Measurements from ENCODE around the gene GRIA2. TPM values are rescaled to one million over a fixed set of nuclear protein-coding genes. Genes with fewer than 3 reads are reported as not detected.
"Not testable (repeated sequence)": the region's sequence is repeated elsewhere in the genome, so short reads cannot be mapped to it uniquely, and the experiment has no call there.

The GRIA2 gene
- total RNA-seq, result 16.4 TPM
- 0.04 TPM for polyA plus RNA-seq

DNA sequence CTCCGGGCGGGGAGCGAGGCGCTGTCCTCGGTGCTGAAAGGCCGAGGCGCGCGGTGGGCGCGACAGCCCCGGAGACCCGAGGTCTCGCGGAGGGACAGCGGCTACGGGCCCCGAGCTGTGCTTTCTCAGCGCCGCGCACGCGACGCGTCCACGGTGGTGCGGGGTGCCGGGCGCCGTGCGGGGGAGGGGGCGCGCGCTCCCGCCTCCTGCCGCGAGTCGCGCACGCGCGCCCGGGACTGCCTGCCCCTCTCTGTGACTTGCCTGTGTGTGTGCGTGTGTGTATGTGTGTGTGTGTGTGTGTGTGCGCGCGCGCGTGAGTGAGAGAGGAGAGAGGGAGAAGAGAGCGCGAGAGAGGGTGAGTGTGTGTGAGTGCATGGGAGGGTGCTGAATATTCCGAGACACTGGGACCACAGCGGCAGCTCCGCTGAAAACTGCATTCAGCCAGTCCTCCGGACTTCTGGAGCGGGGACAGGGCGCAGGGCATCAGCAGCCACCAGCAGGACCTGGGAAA lies at the start of gene GRIA2:
Gene GRIA2, plus strand, starts transcription at position 358 of the 511 bp plus-strand sequence. CDS start 315 bp downstream, outside the sequence.
- Histone ChIP-seq H3K36me3 (ENCODE audit: insufficient read depth) (no peaks in the 10 kb centered on the region), H3K4me3 (ENCODE audit: low read depth, low read length) (peak within 1 kb of the TSS; percentile 7), H3K4me1 (ENCODE audit: insufficient read depth) (no peaks in the 10 kb centered on the region), H3K27ac (ENCODE audit: low read depth) (no peak within 1 kb of the TSS)
- WGBS, result 1% methylated on average over 57 of the region's 57 CpGs
- peak; percentile 28 for DNase-seq (ENCODE audit: extremely low spot score)

DNA sequence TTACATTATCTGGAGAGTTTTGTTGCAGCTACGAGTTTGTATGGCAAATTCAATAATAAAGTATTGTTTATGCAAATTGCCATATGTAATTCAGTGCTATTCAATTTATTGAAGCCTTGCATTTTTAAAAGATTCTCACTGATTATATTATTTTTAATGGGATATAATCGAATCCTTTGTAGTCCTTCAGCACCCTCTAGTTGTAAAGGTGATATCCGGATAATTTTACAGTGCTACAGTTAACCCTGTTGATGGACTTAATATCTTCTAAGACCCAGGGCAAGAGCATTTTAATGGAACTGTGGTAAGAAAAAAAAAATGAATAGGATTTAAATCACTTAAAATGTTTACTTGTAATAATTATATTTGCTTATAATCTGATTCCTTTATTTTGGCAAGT lies 48.5 kb upstream of the GRIA2 start:
- no peak overlapping the region for H3K4me3 ChIP-seq (ENCODE audit: low read depth, low read length)
- DNase-seq (ENCODE audit: extremely low spot score), result no peak
- H3K27ac ChIP-seq (ENCODE audit: low read depth), result no peak overlapping the region
- 28% methylated on average over 3 of the region's 3 CpGs for WGBS
- no peaks in the 10 kb centered on the region for H3K4me1 ChIP-seq (ENCODE audit: insufficient read depth)
- H3K36me3 ChIP-seq (ENCODE audit: insufficient read depth), result no peaks in the 10 kb centered on the region

DNA sequence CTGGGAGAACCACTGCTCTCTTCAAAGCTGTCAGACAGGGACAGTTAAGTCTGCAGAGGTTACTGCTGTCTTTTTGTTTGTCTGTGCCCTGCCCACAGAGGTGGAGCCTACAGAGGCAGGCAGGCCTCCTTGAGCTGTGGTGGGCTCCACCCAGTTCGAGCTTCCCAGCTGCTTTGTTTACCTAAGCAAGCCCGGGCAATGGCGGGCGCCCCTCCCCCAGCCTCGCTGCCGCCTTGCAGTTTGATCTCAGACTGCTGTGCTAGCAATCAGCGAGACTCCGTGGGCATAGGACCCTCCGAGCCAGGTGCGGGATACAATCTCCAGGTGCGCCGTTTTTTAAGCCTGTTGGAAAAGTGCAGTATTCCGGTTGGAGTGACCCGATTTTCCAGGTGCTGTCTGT lies 40.3 kb upstream of the GRIA2 start:
- H3K27ac ChIP-seq (ENCODE audit: low read depth); DNase-seq (ENCODE audit: extremely low spot score); H3K4me3 ChIP-seq (ENCODE audit: low read depth, low read length); H3K4me1 ChIP-seq (ENCODE audit: insufficient read depth); H3K36me3 ChIP-seq (ENCODE audit: insufficient read depth): not testable (repeated sequence)
- 81% methylated on average over 14 of the region's 14 CpGs for WGBS

DNA sequence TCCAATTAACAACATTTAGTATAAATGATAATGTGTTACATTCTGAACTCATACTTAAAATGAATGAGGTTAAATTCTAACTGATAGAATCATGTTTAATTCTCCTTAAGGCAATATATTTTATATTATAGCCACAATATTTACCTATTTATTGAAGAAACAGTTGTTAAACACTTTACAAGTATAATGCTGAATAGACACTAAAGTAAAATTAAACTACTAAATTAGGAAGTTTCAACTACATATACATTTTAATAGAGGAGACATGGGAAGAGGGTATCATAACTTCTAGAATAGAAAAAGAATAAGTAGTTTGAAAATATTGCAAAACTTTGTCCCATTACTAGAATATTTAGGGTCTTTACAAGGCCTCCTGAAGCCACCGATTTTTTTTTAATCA lies 36.2 kb upstream of the GRIA2 start:
- Histone ChIP-seq H3K4me1 (ENCODE audit: insufficient read depth) (no peaks in the 10 kb centered on the region), H3K4me3 (ENCODE audit: low read depth, low read length) (no peak overlapping the region), H3K27ac (ENCODE audit: low read depth) (no peak overlapping the region), H3K36me3 (ENCODE audit: insufficient read depth) (no peaks in the 10 kb centered on the region)
- no peak for DNase-seq (ENCODE audit: extremely low spot score)
- 83% methylated on average over 1 of the region's 1 CpG for WGBS

DNA sequence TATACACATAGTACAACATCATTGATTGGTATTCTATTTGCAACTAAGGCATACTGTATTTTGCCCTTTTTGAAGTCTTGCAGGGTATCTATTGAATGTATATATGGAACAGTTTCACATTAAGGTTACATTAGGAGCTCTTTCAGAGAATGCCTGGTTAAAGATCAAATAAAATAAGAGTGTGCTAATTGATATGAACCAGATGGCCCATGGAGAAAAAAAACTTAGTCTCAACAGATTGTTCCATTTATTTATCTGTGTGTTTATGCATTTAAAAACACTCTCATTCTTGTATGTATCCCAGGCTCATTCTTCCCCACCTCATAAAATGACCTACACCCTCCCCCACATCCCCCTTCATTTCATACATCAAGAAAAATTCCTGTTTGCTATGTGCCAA lies 35.2 kb upstream of the GRIA2 start:
- Histone ChIP-seq H3K36me3 (ENCODE audit: insufficient read depth) (no peaks in the 10 kb centered on the region), H3K27ac (ENCODE audit: low read depth) (no peak overlapping the region), H3K4me3 (ENCODE audit: low read depth, low read length) (no peak overlapping the region), H3K4me1 (ENCODE audit: insufficient read depth) (no peaks in the 10 kb centered on the region)
- no peak for DNase-seq (ENCODE audit: extremely low spot score)

DNA sequence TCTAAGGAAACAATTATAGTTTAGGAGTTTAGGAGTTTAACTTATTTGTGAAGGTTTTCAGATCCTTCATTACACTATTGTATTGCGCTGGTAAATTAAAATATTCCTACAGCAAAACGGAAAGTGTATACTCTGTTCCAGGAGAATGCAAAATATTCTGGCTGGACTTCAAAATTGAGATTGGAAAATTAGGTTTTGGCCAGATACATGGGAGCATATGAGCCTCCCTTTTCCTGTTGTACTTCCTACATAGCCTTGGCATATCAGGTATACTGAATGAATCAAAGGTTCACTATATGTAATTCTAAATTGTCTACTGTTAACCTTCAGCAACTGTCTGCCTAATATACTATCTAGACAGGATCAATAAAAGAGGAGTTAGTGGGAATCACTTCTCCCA lies 25.2 kb upstream of the GRIA2 start:
- no peak overlapping the region for H3K27ac ChIP-seq (ENCODE audit: low read depth)
- no peak for DNase-seq (ENCODE audit: extremely low spot score)
- H3K36me3 ChIP-seq (ENCODE audit: insufficient read depth), result no peaks in the 10 kb centered on the region
- no peaks in the 10 kb centered on the region for H3K4me1 ChIP-seq (ENCODE audit: insufficient read depth)
- H3K4me3 ChIP-seq (ENCODE audit: low read depth, low read length), result no peak overlapping the region
- WGBS, result 84% methylated on average over 2 of the region's 2 CpGs

DNA sequence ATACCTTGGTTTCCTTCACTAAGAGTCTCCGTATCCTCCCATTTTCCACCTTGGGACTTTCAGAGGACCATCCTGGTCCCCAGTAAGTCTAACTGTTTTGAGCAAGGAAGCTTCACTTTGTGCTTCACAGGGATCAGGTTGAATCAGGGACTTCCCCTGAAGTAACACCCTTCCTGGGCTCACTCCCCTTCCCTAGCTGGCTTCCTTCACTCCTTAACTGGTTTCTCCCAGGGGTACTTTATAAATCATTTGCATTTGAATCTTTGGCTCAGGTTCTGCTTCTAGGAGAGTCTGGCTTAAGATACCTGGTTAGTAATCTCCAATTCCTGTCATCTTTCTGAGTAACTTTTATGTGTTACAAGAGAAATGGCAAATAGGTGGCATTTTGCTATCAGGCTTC lies 24.5 kb upstream of the GRIA2 start:
- Histone ChIP-seq H3K4me1 (ENCODE audit: insufficient read depth) (no peaks in the 10 kb centered on the region), H3K4me3 (ENCODE audit: low read depth, low read length) (no peak overlapping the region), H3K27ac (ENCODE audit: low read depth) (no peak overlapping the region), H3K36me3 (ENCODE audit: insufficient read depth) (no peaks in the 10 kb centered on the region)
- no peak for DNase-seq (ENCODE audit: extremely low spot score)
- WGBS, result 95% methylated on average over 1 of the region's 1 CpG

DNA sequence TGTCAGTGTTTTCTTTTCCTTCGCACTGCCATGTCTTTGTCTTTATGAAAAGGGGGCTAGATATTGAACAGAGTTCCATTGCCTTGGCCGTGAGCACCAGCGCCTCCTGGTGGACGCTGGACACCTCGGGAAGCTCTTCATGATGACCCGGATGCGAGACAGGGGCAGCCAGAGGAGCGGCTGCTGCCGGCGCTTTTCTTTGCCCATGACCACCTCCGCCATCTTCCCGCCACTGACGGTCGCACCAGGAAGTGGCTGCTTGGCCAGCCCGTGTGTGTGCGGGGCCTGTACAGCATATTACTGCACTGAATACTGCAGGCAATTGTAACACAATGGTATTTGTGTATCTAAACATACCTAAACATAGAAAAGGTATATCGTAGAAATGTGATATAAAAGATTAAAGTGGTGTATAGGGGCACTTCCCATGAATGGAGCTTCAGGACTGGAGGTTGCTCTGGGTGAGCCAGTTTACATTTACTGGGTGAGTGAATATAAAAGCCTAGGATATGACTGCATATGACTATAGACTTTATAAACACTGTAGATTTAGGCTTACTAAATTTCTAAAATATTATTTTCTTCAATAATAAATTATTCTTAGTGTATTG lies 15.8 kb upstream of the GRIA2 start:
- no peak for DNase-seq (ENCODE audit: extremely low spot score)
- Histone ChIP-seq H3K36me3 (ENCODE audit: insufficient read depth) (no peaks in the 10 kb centered on the region), H3K4me3 (ENCODE audit: low read depth, low read length) (no peak overlapping the region), H3K4me1 (ENCODE audit: insufficient read depth) (no peaks in the 10 kb centered on the region), H3K27ac (ENCODE audit: low read depth) (no peak overlapping the region)
- WGBS, result 76% methylated on average over 17 of the region's 17 CpGs

DNA sequence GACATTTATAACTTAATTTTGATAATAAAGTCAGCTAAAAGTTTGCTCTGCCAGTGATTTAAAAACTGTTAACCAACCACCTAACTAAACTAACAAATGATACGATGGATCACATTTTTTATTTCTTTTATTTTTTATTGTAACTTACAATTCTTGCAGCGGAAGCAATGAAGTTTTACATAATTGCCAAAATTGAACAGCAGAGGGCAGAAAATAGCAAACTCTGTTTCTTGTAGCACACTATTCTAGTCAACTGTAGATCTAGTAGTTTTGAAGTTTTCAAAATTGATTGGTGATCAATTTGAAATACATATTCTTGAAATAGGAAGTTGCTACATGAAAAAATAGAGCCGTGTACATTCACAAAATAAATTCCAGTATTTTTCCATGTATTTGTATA lies 2.8 kb upstream of the GRIA2 start:
- no peaks in the 10 kb centered on the region for H3K4me1 ChIP-seq (ENCODE audit: insufficient read depth)
- 23% methylated on average over 3 of the region's 3 CpGs for WGBS
- H3K4me3 ChIP-seq (ENCODE audit: low read depth, low read length), result no peak overlapping the region
- H3K36me3 ChIP-seq (ENCODE audit: insufficient read depth), result no peaks in the 10 kb centered on the region
- H3K27ac ChIP-seq (ENCODE audit: low read depth), result no peak overlapping the region
- DNase-seq (ENCODE audit: extremely low spot score), result no peak

DNA sequence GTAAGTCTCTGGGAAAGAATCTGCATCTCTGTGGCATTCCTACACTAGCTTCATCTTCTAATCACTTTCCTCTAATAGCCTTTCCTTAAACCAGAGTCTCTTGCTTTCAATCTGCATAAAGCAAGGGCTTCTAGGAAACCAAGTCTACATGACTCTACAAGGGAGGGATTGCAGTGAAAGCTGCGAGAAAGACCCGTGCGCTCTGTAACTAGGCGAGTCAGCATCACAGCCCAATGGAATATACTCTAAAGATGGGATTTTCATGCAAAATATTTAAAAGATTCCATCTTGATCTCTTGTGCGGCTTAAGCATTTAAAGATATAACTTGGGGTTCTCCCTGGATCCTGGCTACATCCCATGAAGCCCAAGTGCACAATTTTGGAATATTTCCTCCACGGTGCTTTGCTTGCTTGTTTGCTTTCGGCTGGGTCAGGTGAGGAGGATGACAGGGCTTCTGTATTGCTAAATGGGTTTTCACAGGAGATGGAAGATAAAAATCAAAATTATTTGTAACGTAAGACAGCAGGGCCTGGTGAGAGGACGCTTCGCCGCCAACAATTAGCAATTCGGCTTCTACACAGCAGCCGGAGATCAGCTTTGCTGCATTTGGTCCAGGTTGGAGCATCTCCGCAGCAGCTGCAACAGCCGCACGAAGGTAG lies 687 bp upstream of the GRIA2 start:
- no peak overlapping the region for H3K4me3 ChIP-seq (ENCODE audit: low read depth, low read length)
- DNase-seq (ENCODE audit: extremely low spot score), result no peak
- H3K4me1 ChIP-seq (ENCODE audit: insufficient read depth), result no peaks in the 10 kb centered on the region
- WGBS, result 17% methylated on average over 16 of the region's 16 CpGs
- no peaks in the 10 kb centered on the region for H3K36me3 ChIP-seq (ENCODE audit: insufficient read depth)
- H3K27ac ChIP-seq (ENCODE audit: low read depth), result no peak overlapping the region

DNA sequence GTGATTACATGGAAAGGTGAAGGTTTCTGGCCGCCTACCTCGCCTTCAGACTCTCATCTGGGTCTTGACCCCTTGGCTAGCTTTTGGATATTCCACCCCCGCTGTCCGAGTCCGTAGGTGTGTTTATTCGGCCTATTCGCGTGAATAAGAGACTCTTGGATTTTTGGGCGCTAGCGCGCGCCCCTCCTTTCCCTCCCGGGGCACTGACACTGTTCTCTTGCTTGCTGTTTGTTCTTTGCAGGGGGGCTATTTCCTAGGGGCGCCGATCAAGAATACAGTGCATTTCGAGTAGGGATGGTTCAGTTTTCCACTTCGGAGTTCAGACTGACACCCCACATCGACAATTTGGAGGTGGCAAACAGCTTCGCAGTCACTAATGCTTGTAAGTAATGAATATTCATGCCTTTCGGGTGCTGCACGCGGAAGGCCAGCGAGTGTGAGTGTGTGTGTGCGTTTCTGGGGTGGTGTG lies 932 bp downstream of the GRIA2 start:
- H3K4me1 ChIP-seq (ENCODE audit: insufficient read depth), result no peaks in the 10 kb centered on the region
- no peak overlapping the region for H3K4me3 ChIP-seq (ENCODE audit: low read depth, low read length)
- no peaks in the 10 kb centered on the region for H3K36me3 ChIP-seq (ENCODE audit: insufficient read depth)
- H3K27ac ChIP-seq (ENCODE audit: low read depth), result no peak overlapping the region
- DNase-seq (ENCODE audit: extremely low spot score), result no peak
- WGBS, result 6% methylated on average over 24 of the region's 24 CpGs

DNA sequence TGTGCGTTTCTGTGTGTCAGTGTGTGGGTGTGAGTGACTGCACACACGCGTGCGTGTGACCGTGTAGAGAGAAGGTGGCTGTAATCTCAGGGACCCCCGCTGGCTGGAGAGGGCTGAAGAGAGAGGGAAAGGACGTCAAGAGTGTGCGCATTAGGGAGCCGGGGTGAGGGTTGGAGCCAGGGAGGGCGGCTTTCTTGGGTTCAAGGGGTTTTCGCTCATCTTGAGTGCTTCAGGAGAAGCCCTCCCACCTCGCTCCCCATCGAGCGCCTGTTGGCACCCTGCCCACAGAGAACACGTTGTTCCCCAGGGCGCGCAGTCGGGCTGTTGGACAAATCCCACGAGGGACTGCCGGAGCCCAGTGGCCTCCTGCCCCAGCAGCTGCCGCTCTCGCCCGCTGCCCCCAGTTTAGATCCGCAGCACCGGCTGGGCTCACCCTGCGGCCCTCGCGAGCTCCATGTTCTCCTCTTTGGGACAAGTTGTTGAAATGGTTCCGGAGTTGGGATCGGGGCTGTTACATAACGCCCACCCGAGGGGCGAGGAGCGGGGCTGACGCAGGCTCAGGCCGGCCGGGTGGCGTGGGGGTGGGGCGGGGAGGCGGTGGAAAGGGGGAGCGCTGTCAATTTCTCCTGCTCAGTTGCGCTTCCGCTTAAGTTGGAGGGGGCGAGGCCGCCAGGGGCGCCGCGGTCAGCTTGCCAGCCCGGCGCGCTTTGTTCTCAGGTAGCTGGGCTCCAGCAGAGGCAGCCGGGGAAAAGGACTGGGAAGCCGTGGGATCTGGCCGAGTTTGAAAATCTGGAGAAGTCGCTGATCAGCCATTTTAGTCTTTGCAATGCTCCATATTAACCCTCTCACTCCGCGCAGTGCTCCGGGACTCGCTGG lies 1.6 kb downstream of the GRIA2 start:
- Histone ChIP-seq H3K27ac (ENCODE audit: low read depth) (no peak overlapping the region), H3K4me1 (ENCODE audit: insufficient read depth) (no peaks in the 10 kb centered on the region), H3K4me3 (ENCODE audit: low read depth, low read length) (peak overlapping the region; percentile 25), H3K36me3 (ENCODE audit: insufficient read depth) (no peaks in the 10 kb centered on the region)
- WGBS, result 2% methylated on average over 59 of the region's 59 CpGs
- DNase-seq (ENCODE audit: extremely low spot score), result no peak

DNA sequence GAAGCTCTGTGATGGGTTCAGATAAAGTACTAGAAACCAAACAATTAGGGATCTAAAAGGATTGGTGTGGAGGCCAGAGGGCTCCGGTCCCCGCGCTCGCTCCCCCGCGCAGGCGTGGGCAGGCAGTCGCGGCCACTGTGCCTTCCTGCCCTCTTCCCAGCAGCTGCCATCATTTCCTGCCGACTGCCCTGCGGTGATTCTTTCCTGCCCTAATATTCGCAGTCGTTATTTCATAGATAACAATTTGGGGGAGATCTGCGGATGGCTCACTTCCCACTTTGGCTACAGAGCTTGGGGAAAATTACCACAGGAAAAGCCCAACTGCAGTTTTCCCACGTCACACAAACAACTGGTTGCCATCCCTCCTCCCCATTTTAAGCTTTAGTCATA lies 2.2 kb downstream of the GRIA2 start:
- Histone ChIP-seq H3K4me1 (ENCODE audit: insufficient read depth) (no peaks in the 10 kb centered on the region), H3K4me3 (ENCODE audit: low read depth, low read length) (no peak overlapping the region), H3K27ac (ENCODE audit: low read depth) (no peak overlapping the region), H3K36me3 (ENCODE audit: insufficient read depth) (no peaks in the 10 kb centered on the region)
- 4% methylated on average over 15 of the region's 15 CpGs for WGBS
- no peak for DNase-seq (ENCODE audit: extremely low spot score)

DNA sequence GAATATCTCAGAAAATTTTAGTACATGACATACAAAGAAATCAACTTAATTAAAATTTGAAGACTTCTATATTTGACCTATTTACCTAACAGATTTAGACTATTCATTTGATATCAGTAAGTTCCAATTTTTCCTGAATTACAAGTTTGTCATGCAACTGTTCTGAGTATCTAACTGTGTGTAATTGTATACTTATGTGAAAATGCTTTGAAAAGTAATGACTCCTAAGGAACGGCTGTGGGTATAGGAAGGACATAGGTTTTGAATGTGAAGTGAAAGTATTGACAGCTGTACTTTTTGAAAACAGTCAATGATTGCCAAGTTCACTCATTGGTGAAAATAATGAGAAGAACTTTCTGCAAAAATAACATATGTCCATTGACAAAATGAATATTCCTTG lies 2.9 kb downstream of the GRIA2 start:
- Histone ChIP-seq H3K27ac (ENCODE audit: low read depth) (no peak overlapping the region), H3K4me3 (ENCODE audit: low read depth, low read length) (no peak overlapping the region), H3K36me3 (ENCODE audit: insufficient read depth) (no peaks in the 10 kb centered on the region), H3K4me1 (ENCODE audit: insufficient read depth) (no peaks in the 10 kb centered on the region)
- no peak for DNase-seq (ENCODE audit: extremely low spot score)
- 84% methylated on average over 1 of the region's 1 CpG for WGBS

Measured in urinary bladder (tissue), 4 donors.